Renal cortex interstitium (tissue), 11 donors: Measurements from ENCODE around the gene PAQR7. TPM values are rescaled to one million over a fixed set of nuclear protein-coding genes. Genes with fewer than 3 reads are reported as not detected.

Experiments used
- DNase-seq, 11 donors: peaks; one replicate each; pipeline ENCODE4 v3.0.0-alpha.2; 2013; ENCODE audit warnings: low read depth in 9 of 11, low spot score in 4 of 11; ENCODE audit errors: extremely low read depth in 1 of 11
- polyA plus RNA-seq, 3 donors: library from polyadenylated mRNA; unstranded; fragments of 120-200 nt; gene quantifications; one replicate each; pipeline ENCODE4 v1.2.1, GENCODE V29; 2013; ENCODE audit not compliant: insufficient read length in 3 of 3

The PAQR7 gene
- polyA plus RNA-seq, 3 donors, result 26.2 to 38.4 (median 27.0) TPM

GRCh38 chr1:25831569-25832196 lies 43.8 kb downstream of the PAQR7 start:
- no peak for DNase-seq

GRCh38 chr1:25829046-25829445 lies 46.5 kb downstream of the PAQR7 start:
- no peak for DNase-seq

GRCh38 chr1:25828491-25828890 lies 47.0 kb downstream of the PAQR7 start:
- DNase-seq, result no peak

GRCh38 chr1:25826571-25826970 lies 48.9 kb downstream of the PAQR7 start:
- no peak for DNase-seq

GRCh38 chr1:25825605-25826004 lies 49.9 kb downstream of the PAQR7 start:
- no peak for DNase-seq

GRCh38 chr1:25821630-25822091 lies 53.8 kb downstream of the PAQR7 start:
- no peak for DNase-seq

- no peak for DNase-seq
Measured at GRCh38 chr1:25821112-25821476, 54.4 kb downstream of the PAQR7 start.

- no peak for DNase-seq
Measured at GRCh38 chr1:25820247-25821111, 55.0 kb downstream of the PAQR7 start.

- peak in 10 of 11 donors; percentile 63 to 84 (median 79) for DNase-seq
Measured at GRCh38 chr1:25819491-25820246, 55.8 kb downstream of the PAQR7 start, which contains the start of gene MTFR1L. MTFR1L (plus strand) TSS chr1:25819954; CDS start chr1:25823105, 3,151 bp downstream.

- no peak for DNase-seq
Measured at GRCh38 chr1:25818569-25818968, 56.9 kb downstream of the PAQR7 start.

- no peak for DNase-seq
Measured at GRCh38 chr1:25817840-25818501, 57.5 kb downstream of the PAQR7 start.

GRCh38 chr1:25816112-25816718 lies 59.3 kb downstream of the PAQR7 start:
- DNase-seq, result no peak

GRCh38 chr1:25815208-25816111 lies 60.0 kb downstream of the PAQR7 start:
- no peak for DNase-seq

GRCh38 chr1:25814549-25815087 lies 60.9 kb downstream of the PAQR7 start:
- no peak for DNase-seq

- DNase-seq, result no peak
Measured at GRCh38 chr1:25813734-25814471, 61.6 kb downstream of the PAQR7 start.

- DNase-seq, result no peak
Measured at GRCh38 chr1:25813071-25813733, 62.3 kb downstream of the PAQR7 start.
